BJ (cell line): ENCODE data around the gene POMT1. TPM values are rescaled to one million over a fixed set of nuclear protein-coding genes. Genes with fewer than 3 reads are reported as not detected.

ENCODE experiments used
- CTCF ChIA-PET: fragments of 350-600 bp; formaldehyde crosslinking; extraction: SDS; loops from one replicate; lab custom pipeline; 2021; ENCODE audit warnings: antibody characterized with exemption, inconsistent platforms; lab: Yijun Ruan, JAX
- POLR2A ChIA-PET: fragments of 300-600 bp; sonication (Branson Sonifier 250); formaldehyde crosslinking; extraction: SDS; loops from one replicate; lab custom pipeline; 2021; ENCODE audit warnings: antibody characterized with exemption; lab: Charles Lee
- DNase-seq: peaks from one replicate; pipeline ENCODE4 v3.0.0-alpha.2; 2011; ENCODE audit warnings: low read depth
- H3K27me3 ChIP-seq: 2 replicates; pipeline ENCODE4 v1.6.0; 2011; ENCODE audit warnings: low read length; ENCODE audit not compliant: control insufficient read depth, insufficient read depth
- H3K36me3 ChIP-seq: 2 replicates; pipeline ENCODE4 v1.5.1; 2011; ENCODE audit warnings: low read length; ENCODE audit not compliant: control insufficient read depth, insufficient read depth
- H3K4me3 ChIP-seq: 2 replicates; pipeline ENCODE4 v1.5.1; 2011; ENCODE audit warnings: low read depth, mild to moderate bottlenecking, control low read depth, low read length
- polyA plus RNA-seq: library from polyadenylated mRNA; depleted of rRNA; stranded (reverse); fragments of >200 nt; gene quantifications from 2 replicates; pipeline ENCODE4 v1.2.3, GENCODE V29; 2011
- TF ChIP-seq, protein P1 (sequence below): IDR thresholded peaks from 2 replicates; pipeline ENCODE4 v1.5.1; 2011; ENCODE audit warnings: low read depth, mild to moderate bottlenecking, control low read depth, inconsistent platforms, low read length, moderate library complexity; ENCODE audit not compliant: insufficient read depth

POMT1 gene
- polyA plus RNA-seq, 1 experiment: 32.1 TPM

GRCh38 chr9:131494296-131494870, 8.3 kb upstream of the POMT1 start:
- Histone ChIP-seq H3K27me3 (no peaks in the 10 kb centered on the region), H3K36me3 (peaks cover 72% of the 10 kb centered on the region), H3K4me3 (no peak overlapping the region)
- TF ChIP-seq, protein P1, sequence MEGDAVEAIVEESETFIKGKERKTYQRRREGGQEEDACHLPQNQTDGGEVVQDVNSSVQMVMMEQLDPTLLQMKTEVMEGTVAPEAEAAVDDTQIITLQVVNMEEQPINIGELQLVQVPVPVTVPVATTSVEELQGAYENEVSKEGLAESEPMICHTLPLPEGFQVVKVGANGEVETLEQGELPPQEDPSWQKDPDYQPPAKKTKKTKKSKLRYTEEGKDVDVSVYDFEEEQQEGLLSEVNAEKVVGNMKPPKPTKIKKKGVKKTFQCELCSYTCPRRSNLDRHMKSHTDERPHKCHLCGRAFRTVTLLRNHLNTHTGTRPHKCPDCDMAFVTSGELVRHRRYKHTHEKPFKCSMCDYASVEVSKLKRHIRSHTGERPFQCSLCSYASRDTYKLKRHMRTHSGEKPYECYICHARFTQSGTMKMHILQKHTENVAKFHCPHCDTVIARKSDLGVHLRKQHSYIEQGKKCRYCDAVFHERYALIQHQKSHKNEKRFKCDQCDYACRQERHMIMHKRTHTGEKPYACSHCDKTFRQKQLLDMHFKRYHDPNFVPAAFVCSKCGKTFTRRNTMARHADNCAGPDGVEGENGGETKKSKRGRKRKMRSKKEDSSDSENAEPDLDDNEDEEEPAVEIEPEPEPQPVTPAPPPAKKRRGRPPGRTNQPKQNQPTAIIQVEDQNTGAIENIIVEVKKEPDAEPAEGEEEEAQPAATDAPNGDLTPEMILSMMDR: no peak
- no peak for DNase-seq
- ChIA-PET POLR2A (no interaction called here), CTCF (no interaction called here)

DNA sequence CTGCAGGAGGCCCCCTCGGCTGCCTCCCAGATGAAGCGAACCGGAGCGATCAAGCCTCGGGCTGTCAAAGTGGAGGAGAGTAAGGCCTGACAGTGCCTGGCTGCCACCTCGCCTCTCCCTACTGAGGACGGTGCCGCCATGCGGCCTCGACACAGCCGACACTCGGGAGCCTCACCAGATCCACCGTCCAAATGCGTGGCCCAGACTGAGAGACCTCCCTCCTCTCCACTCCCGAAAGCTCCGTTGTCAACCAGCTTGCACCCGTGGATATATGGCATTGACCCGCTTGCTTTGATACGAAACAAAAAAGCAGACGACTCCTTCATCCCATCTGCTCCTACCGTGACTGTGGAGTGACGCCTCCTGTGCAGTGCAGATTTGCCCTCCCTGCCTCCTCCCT, 6.9 kb upstream of the POMT1 start:
- no peak for DNase-seq
- Histone ChIP-seq H3K27me3 (no peaks in the 10 kb centered on the region), H3K4me3 (no peak overlapping the region), H3K36me3 (peaks cover 70% of the 10 kb centered on the region)
- CTCF ChIA-PET: interaction anchor here (1.0 to 1.8 kb wide), 2 partner anchors 18 to 146 kb away, joined by 4 read pairs; no protein-coding TSS in a partner anchor
- POLR2A ChIA-PET: no interaction called here
- TF ChIP-seq, protein P1: no peak

GRCh38 chr9:131496844-131497405, 5.8 kb upstream of the POMT1 start:
- Histone ChIP-seq H3K27me3 (no peaks in the 10 kb centered on the region), H3K4me3 (no peak overlapping the region), H3K36me3 (peaks cover 60% of the 10 kb centered on the region)
- no peak for DNase-seq
- TF ChIP-seq, protein P1: no peak
- ChIA-PET POLR2A (no interaction called here), CTCF (interaction anchor here (1.1 to 1.8 kb wide), 3 partner anchors 8 to 19 kb away, joined by 3 to 5 read pairs (median 4); no protein-coding TSS in a partner anchor)

GRCh38 chr9:131499254-131499767, 3.4 kb upstream of the POMT1 start:
- Histone ChIP-seq H3K36me3 (peaks cover 41% of the 10 kb centered on the region), H3K4me3 (no peak overlapping the region), H3K27me3 (no peaks in the 10 kb centered on the region)
- ChIA-PET CTCF (interaction anchor here (0.7 to 1.6 kb wide), 2 partner anchors 149 to 163 kb away, joined by 3 to 7 read pairs; no protein-coding TSS in a partner anchor), POLR2A (no interaction called here)
- no peak for DNase-seq
- TF ChIP-seq, protein P1: no peak

DNA sequence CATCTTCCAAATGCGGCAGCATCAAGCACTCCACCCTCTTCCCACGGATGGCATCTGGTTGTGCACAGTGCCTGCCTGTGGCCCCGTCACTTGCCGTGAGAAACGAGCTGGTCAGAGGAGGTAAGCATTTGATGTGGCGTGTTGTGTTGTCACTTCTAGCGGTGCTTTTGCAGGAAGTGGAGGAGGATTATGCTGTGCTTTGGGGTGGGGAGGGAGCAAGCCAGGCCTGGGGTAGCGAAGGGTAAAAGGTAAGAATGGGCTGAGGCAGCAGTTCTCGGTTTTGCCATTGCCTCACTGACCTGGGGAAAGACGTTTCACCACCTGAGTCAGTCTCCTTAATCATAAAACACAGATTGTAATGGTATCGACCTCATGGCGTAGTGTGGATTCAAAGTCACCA, 2.3 kb upstream of the POMT1 start:
- H3K27me3 ChIP-seq: no peaks in the 10 kb centered on the region
- DNase-seq: no peak
- no peak overlapping the region for H3K4me3 ChIP-seq
- ChIA-PET CTCF (interaction anchor here (0.5 to 1.6 kb wide), 5 partner anchors 9 to 240 kb away, joined by 3 to 5 read pairs (median 3); no protein-coding TSS in a partner anchor), POLR2A (no interaction called here)
- TF ChIP-seq, protein P1: no peak
- peaks cover 41% of the 10 kb centered on the region for H3K36me3 ChIP-seq
